ENCODE data around the gene COTL1. TPM values are rescaled to one million over a fixed set of nuclear protein-coding genes. Genes with fewer than 3 reads are reported as not detected.

COTL1 gene
- total and polyA plus RNA-seq, 7 donors, result 6.1 to 44.5 (median 9.8) TPM

- ATAC-seq (no peak), DNase-seq (peak in 1 of 2 donors; percentile 33)
- H3K4me1 ChIP-seq, result no peaks in the 10 kb centered on the region
- H3K4me3 ChIP-seq, result no peak overlapping the region
- no peak for TF ChIP-seq CTCF (IDR thresholded peaks at IDR 0.05)
- no peaks in the 10 kb centered on the region for H3K9me3 ChIP-seq
- WGBS, 3 donors, result 68 to 72% (median 68%) methylated on average over 8 of the region's 8 CpGs
- H3K27ac ChIP-seq, result no peak overlapping the region
- intact Hi-C loops (cut with DNase I), result no loop called here
- H3K27me3 ChIP-seq (ENCODE audit: insufficient read depth in 3 of 3, low read length in 2 of 3), result peaks cover 0 to 13% (median 0%) of the 10 kb centered on the region in 3 donors
- no peaks in the 10 kb centered on the region for H3K36me3 ChIP-seq (ENCODE audit: insufficient read depth in 1 of 2, low read depth in 1 of 2)
Observed at GRCh38 chr16:84597931-84598351, 19.9 kb downstream of the COTL1 start.

- no peak overlapping the region for H3K4me3 ChIP-seq
- intact Hi-C loops (cut with DNase I), result no loop called here
- H3K9me3 ChIP-seq, result no peaks in the 10 kb centered on the region
- no peaks in the 10 kb centered on the region for H3K36me3 ChIP-seq (ENCODE audit: insufficient read depth in 1 of 2, low read depth in 1 of 2)
- ATAC-seq (no peak), DNase-seq (no peak)
- no peak for TF ChIP-seq CTCF (IDR thresholded peaks at IDR 0.05)
- peaks cover 0 to 8% (median 0%) of the 10 kb centered on the region in 3 donors for H3K27me3 ChIP-seq (ENCODE audit: insufficient read depth in 3 of 3, low read length in 2 of 3)
- no peaks in the 10 kb centered on the region for H3K4me1 ChIP-seq
- H3K27ac ChIP-seq, result no peak overlapping the region
- 67 to 83% (median 75%) methylated on average over 6 of the region's 6 CpGs for WGBS, 3 donors
Observed at GRCh38 chr16:84597528-84597896, 20.4 kb downstream of the COTL1 start.

- 91 to 96% (median 95%) methylated on average over 14 of the region's 14 CpGs for WGBS, 3 donors
- H3K27ac ChIP-seq, result no peak overlapping the region
Observed at GRCh38 chr16:84596801-84597527, 20.9 kb downstream of the COTL1 start.

GRCh38 chr16:84596161-84596560 lies 21.7 kb downstream of the COTL1 start:
- Histone ChIP-seq H3K27ac (no peak overlapping the region), H3K27me3 (ENCODE audit: insufficient read depth in 3 of 3, low read length in 2 of 3) (peaks cover 0 to 2% (median 0%) of the 10 kb centered on the region in 3 donors), H3K4me3 (no peak overlapping the region), H3K9me3 (no peaks in the 10 kb centered on the region), H3K4me1 (no peaks in the 10 kb centered on the region), H3K36me3 (ENCODE audit: insufficient read depth in 1 of 2, low read depth in 1 of 2) (no peaks in the 10 kb centered on the region)
- ATAC-seq, result no peak
- no peak for DNase-seq
- intact Hi-C loops (cut with DNase I), result no loop called here
- no peak for TF ChIP-seq CTCF (IDR thresholded peaks at IDR 0.05)

More at GRCh38 chr16:84596801-84597527, 20.9 kb downstream of the COTL1 start:
- TF ChIP-seq CTCF (IDR thresholded peaks at IDR 0.05), result no peak
- DNase-seq (peak in 1 of 2 donors; percentile 35), ATAC-seq (no peak)
- intact Hi-C loops (cut with DNase I), result no loop called here
- H3K4me3 ChIP-seq, result no peak overlapping the region
- H3K9me3 ChIP-seq, result no peaks in the 10 kb centered on the region
- no peaks in the 10 kb centered on the region for H3K4me1 ChIP-seq
- peaks cover 0 to 7% (median 0%) of the 10 kb centered on the region in 3 donors for H3K27me3 ChIP-seq (ENCODE audit: insufficient read depth in 3 of 3, low read length in 2 of 3)
- H3K36me3 ChIP-seq (ENCODE audit: insufficient read depth in 1 of 2, low read depth in 1 of 2), result no peaks in the 10 kb centered on the region

- ATAC-seq, result no peak
- Histone ChIP-seq H3K4me3 (no peak overlapping the region), H3K4me1 (no peaks in the 10 kb centered on the region), H3K36me3 (ENCODE audit: insufficient read depth in 1 of 2, low read depth in 1 of 2) (no peaks in the 10 kb centered on the region), H3K27ac (no peak overlapping the region), H3K9me3 (no peaks in the 10 kb centered on the region), H3K27me3 (ENCODE audit: insufficient read depth in 3 of 3, low read length in 2 of 3) (no peaks in the 10 kb centered on the region)
- intact Hi-C loops (cut with DNase I), result no loop called here
- DNase-seq, result no peak
- TF ChIP-seq CTCF (IDR thresholded peaks at IDR 0.05), result no peak
- WGBS, 3 donors, result 84 to 89% (median 87%) methylated on average over 15 of the region's 15 CpGs
Observed at GRCh38 chr16:84595052-84595481, 22.8 kb downstream of the COTL1 start.
